Skeletal muscle tissue (tissue), 4 donors: ENCODE results near the gene HRH1. TPM values are rescaled to one million over a fixed set of nuclear protein-coding genes. Genes with fewer than 3 reads are reported as not detected.
"Not testable (repeated sequence)": the region's sequence is repeated elsewhere in the genome, so short reads cannot be mapped to it uniquely, and the experiment has no call there.

Experiments used
- H3K27ac ChIP-seq: one replicate; pipeline ENCODE4 v1.7.0; 2013; ENCODE audit warnings: mild to moderate bottlenecking, low read depth, low read length, inconsistent platforms
- H3K27me3 ChIP-seq, 3 donors: one replicate each; pipeline ENCODE4 v1.7.0; 2013; ENCODE audit warnings: low read length in 3 of 3; ENCODE audit not compliant: control insufficient read depth in 3 of 3, insufficient read depth in 3 of 3
- H3K36me3 ChIP-seq, 3 donors: one replicate each; pipeline ENCODE4 v1.7.0; 2013; ENCODE audit warnings: low read length in 3 of 3; ENCODE audit not compliant: control insufficient read depth in 3 of 3, insufficient read depth in 3 of 3
- H3K4me1 ChIP-seq, 3 donors: one replicate each; pipeline ENCODE4 v1.7.0; 2013; ENCODE audit warnings: low read length in 3 of 3, mild to moderate bottlenecking in 3 of 3; ENCODE audit not compliant: control insufficient read depth in 3 of 3, insufficient read depth in 3 of 3
- H3K4me3 ChIP-seq, 3 donors: one replicate each; pipeline ENCODE4 v1.7.0; 2013; ENCODE audit warnings: low read length in 3 of 3
- H3K9ac ChIP-seq, 3 donors: one replicate each; pipeline ENCODE4 v1.7.0; 2013; ENCODE audit warnings: low read length in 3 of 3, mild to moderate bottlenecking in 3 of 3, moderate library complexity in 2 of 3, low read depth in 1 of 3
- H3K9me3 ChIP-seq, 3 donors: one replicate each; pipeline ENCODE4 v1.7.0; 2013; ENCODE audit warnings: low read length in 3 of 3; ENCODE audit not compliant: control insufficient read depth in 3 of 3
- total RNA-seq: library from RNA; depleted of rRNA; stranded (reverse); fragments of >200 nt; gene quantifications from one replicate; pipeline ENCODE4 v1.2.3, GENCODE V29; 2014
- donor health status: Osteomylitis.

HRH1 gene
- total RNA-seq, 1 donor from 2014 or later = 5.2 TPM

GRCh38 chr3:11245827-11246662 lies 91.8 kb downstream of the HRH1 start:
- Histone ChIP-seq H3K4me3 (no peak overlapping the region), H3K27ac (no peak overlapping the region), H3K9me3 (no peaks in the 10 kb centered on the region), H3K27me3 (peaks cover 0 to 2% (median 0%) of the 10 kb centered on the region in 3 donors), H3K36me3 (no peaks in the 10 kb centered on the region), H3K4me1 (no peaks in the 10 kb centered on the region), H3K9ac (no peak overlapping the region)

- H3K27me3 ChIP-seq = peaks cover 0 to 2% (median 0%) of the 10 kb centered on the region in 3 donors
Observed at GRCh38 chr3:11246663-11246970, 92.3 kb downstream of the HRH1 start.

GRCh38 chr3:11247362-11247761 lies 93.1 kb downstream of the HRH1 start:
- H3K9me3 ChIP-seq = no peaks in the 10 kb centered on the region
- no peak overlapping the region for H3K9ac ChIP-seq
- H3K4me3 ChIP-seq = no peak overlapping the region
- H3K4me1 ChIP-seq = no peaks in the 10 kb centered on the region
- H3K27me3 ChIP-seq = peaks cover 0 to 2% (median 0%) of the 10 kb centered on the region in 3 donors
- H3K27ac ChIP-seq = no peak overlapping the region
- H3K36me3 ChIP-seq = no peaks in the 10 kb centered on the region

More at GRCh38 chr3:11246663-11246970, 92.3 kb downstream of the HRH1 start:
- Histone ChIP-seq H3K9ac (no peak overlapping the region), H3K9me3 (no peaks in the 10 kb centered on the region), H3K36me3 (no peaks in the 10 kb centered on the region), H3K27ac (no peak overlapping the region), H3K4me3 (no peak overlapping the region), H3K4me1 (no peaks in the 10 kb centered on the region)

GRCh38 chr3:11248596-11248995 lies 94.3 kb downstream of the HRH1 start:
- H3K27me3 ChIP-seq = peaks cover 0 to 2% (median 0%) of the 10 kb centered on the region in 3 donors
- H3K9me3 ChIP-seq = no peaks in the 10 kb centered on the region
- no peak overlapping the region for H3K9ac ChIP-seq
- H3K27ac ChIP-seq = no peak overlapping the region
- H3K4me3 ChIP-seq = no peak overlapping the region
- no peaks in the 10 kb centered on the region for H3K36me3 ChIP-seq
- H3K4me1 ChIP-seq = no peaks in the 10 kb centered on the region

GRCh38 chr3:11250902-11251806 lies 96.9 kb downstream of the HRH1 start:
- no peaks in the 10 kb centered on the region for H3K9me3 ChIP-seq
- H3K36me3 ChIP-seq = no peaks in the 10 kb centered on the region
- H3K4me3 ChIP-seq = no peak overlapping the region
- H3K9ac ChIP-seq = no peak overlapping the region
- no peaks in the 10 kb centered on the region for H3K27me3 ChIP-seq
- H3K4me1 ChIP-seq = no peaks in the 10 kb centered on the region
- H3K27ac ChIP-seq = no peak overlapping the region

GRCh38 chr3:11251807-11252176 lies 97.5 kb downstream of the HRH1 start:
- Histone ChIP-seq H3K9ac (no peak overlapping the region), H3K4me3 (no peak overlapping the region), H3K9me3 (no peaks in the 10 kb centered on the region), H3K27me3 (no peaks in the 10 kb centered on the region), H3K27ac (no peak overlapping the region), H3K4me1 (no peaks in the 10 kb centered on the region), H3K36me3 (no peaks in the 10 kb centered on the region)

GRCh38 chr3:11254876-11255275 lies 100.6 kb downstream of the HRH1 start:
- Histone ChIP-seq H3K27ac (no peak overlapping the region), H3K4me1 (no peaks in the 10 kb centered on the region), H3K36me3 (peaks cover 0 to 5% (median 3%) of the 10 kb centered on the region in 3 donors), H3K9ac (no peak overlapping the region), H3K9me3 (no peaks in the 10 kb centered on the region), H3K4me3 (no peak overlapping the region), H3K27me3 (no peaks in the 10 kb centered on the region)

GRCh38 chr3:11255537-11255936 lies 101.2 kb downstream of the HRH1 start:
- H3K9me3 ChIP-seq, H3K27ac ChIP-seq, H3K36me3 ChIP-seq: not testable (repeated sequence)

GRCh38 chr3:11258958-11259357 lies 104.7 kb downstream of the HRH1 start:
- Histone ChIP-seq H3K27me3 (no peaks in the 10 kb centered on the region), H3K9ac (no peak overlapping the region), H3K4me1 (no peaks in the 10 kb centered on the region), H3K9me3 (no peaks in the 10 kb centered on the region), H3K4me3 (no peak overlapping the region), H3K36me3 (peaks cover 0 to 5% (median 3%) of the 10 kb centered on the region in 3 donors), H3K27ac (no peak overlapping the region)

More at GRCh38 chr3:11255537-11255936, 101.2 kb downstream of the HRH1 start:
- not testable (repeated sequence) for H3K9ac ChIP-seq, H3K4me1 ChIP-seq, H3K27me3 ChIP-seq, H3K4me3 ChIP-seq

GRCh38 chr3:11260460-11260859 lies 106.2 kb downstream of the HRH1 start:
- Histone ChIP-seq H3K9me3 (no peaks in the 10 kb centered on the region), H3K4me1 (no peaks in the 10 kb centered on the region), H3K9ac (no peak overlapping the region), H3K4me3 (no peak overlapping the region), H3K27me3 (no peaks in the 10 kb centered on the region), H3K27ac (no peak overlapping the region), H3K36me3 (peaks cover 0 to 5% (median 3%) of the 10 kb centered on the region in 3 donors)
